CD8-positive, alpha-beta memory T cell (primary cell): ENCODE results near the gene KASH5. TPM values are rescaled to one million over a fixed set of nuclear protein-coding genes. Genes with fewer than 3 reads are reported as not detected.
A peak's percentile ranks its signal among the peaks of the same experiment; 100 is the strongest.

Experiments
- CTCF ChIA-PET: fragments of 350-600 bp; sonication (Branson Sonifier 250); formaldehyde crosslinking; loops from one replicate; lab custom pipeline; 2021; ENCODE audit warnings: antibody characterized with exemption; lab: Charles Lee
- POLR2A ChIA-PET: fragments of 350-600 bp; sonication (Branson Sonifier 250); formaldehyde crosslinking; loops from one replicate; lab custom pipeline; 2021; ENCODE audit warnings: antibody characterized with exemption; lab: Charles Lee
- DNase-seq, 5 donors: peaks; one replicate each; pipeline versions ENCODE4 v3.0.0 to v3.0.0-alpha.2; 2020 to 2022; ENCODE audit warnings: mixed read lengths in 1 of 5
- H3K27ac ChIP-seq: one replicate; pipeline ENCODE4 v1.7.0; 2013; ENCODE audit warnings: low read depth, mild to moderate bottlenecking, low read length, moderate library complexity
- H3K27me3 ChIP-seq: 2 replicates; pipeline ENCODE4 v1.7.0; 2013; ENCODE audit warnings: low read length, mild to moderate bottlenecking; ENCODE audit not compliant: insufficient read depth, poor library complexity, severe bottlenecking
- H3K36me3 ChIP-seq: 2 replicates; pipeline ENCODE4 v1.7.0; 2013; ENCODE audit warnings: mild to moderate bottlenecking, low read length, moderate library complexity; ENCODE audit not compliant: insufficient read depth
- H3K4me1 ChIP-seq: 2 replicates; pipeline ENCODE4 v1.7.0; 2013; ENCODE audit warnings: mild to moderate bottlenecking, low read length, moderate library complexity; ENCODE audit not compliant: insufficient read depth
- H3K4me3 ChIP-seq: 2 replicates; pipeline ENCODE4 v1.7.0; 2013; ENCODE audit warnings: mild to moderate bottlenecking, low read length
- H3K9me3 ChIP-seq: 2 replicates; pipeline ENCODE4 v1.7.0; 2013; ENCODE audit warnings: mild to moderate bottlenecking, low read length
- H3K27ac Mint-ChIP-seq, 8 donors: one replicate each; pipeline ENCODE4 v1.8.0; 2020 to 2021; ENCODE audit warnings: mixed read lengths in 8 of 8, mild to moderate bottlenecking in 6 of 8, inconsistent platforms in 3 of 8, moderate library complexity in 3 of 8
- H3K27me3 Mint-ChIP-seq, 2 donors: one replicate each; pipeline ENCODE4 v1.8.0; 2020 to 2021; ENCODE audit warnings: mixed read lengths in 2 of 2, mild to moderate bottlenecking in 1 of 2, moderate library complexity in 1 of 2
- H3K36me3 Mint-ChIP-seq, 3 donors: one replicate each; pipeline ENCODE4 v1.8.0; 2020 to 2021; ENCODE audit warnings: mixed read lengths in 3 of 3, inconsistent platforms in 1 of 3, mild to moderate bottlenecking in 1 of 3
- H3K4me1 Mint-ChIP-seq, 3 donors: one replicate each; pipeline ENCODE4 v1.8.0; 2020 to 2021; ENCODE audit warnings: mixed read lengths in 3 of 3, inconsistent platforms in 1 of 3, mild to moderate bottlenecking in 1 of 3
- H3K4me3 Mint-ChIP-seq, 7 donors: one replicate each; pipeline ENCODE4 v1.8.0; 2020 to 2021; ENCODE audit warnings: mixed read lengths in 7 of 7, mild to moderate bottlenecking in 6 of 7, moderate library complexity in 4 of 7, inconsistent platforms in 2 of 7
- H3K9me3 Mint-ChIP-seq, 5 donors: one replicate each; pipeline ENCODE4 v1.8.0; 2020 to 2022; ENCODE audit warnings: mixed read lengths in 5 of 5, mild to moderate bottlenecking in 3 of 5, moderate library complexity in 2 of 5, inconsistent platforms in 1 of 5
- polyA plus RNA-seq: library from polyadenylated mRNA; unstranded; fragments of 300-500 nt; fragmentation: Illumina TruSeq; gene quantifications from one replicate; pipeline ENCODE4 v1.2.3, GENCODE V29; 2021
- total RNA-seq, 2 experiments: library from RNA; stranded (reverse); gene quantifications; one replicate each; pipeline ENCODE4 v1.2.3, GENCODE V29; 2021

Gene KASH5
- total and polyA plus RNA-seq, 3 experiments from 2014 or later: 0.31 TPM; not detected in 2

- H3K36me3 ChIP-seq: no peaks in the 10 kb centered on the region
- peaks cover 23 to 43% (median 26%) of the 10 kb centered on the region in 3 donors for H3K4me1 Mint-ChIP-seq
- H3K9me3 ChIP-seq: no peaks in the 10 kb centered on the region
- peaks cover 0 to 4% (median 0%) of the 10 kb centered on the region in 3 donors for H3K36me3 Mint-ChIP-seq
- H3K4me1 ChIP-seq: peaks cover 11% of the 10 kb centered on the region
- ChIA-PET CTCF (no interaction called here), POLR2A (no interaction called here)
- no peak overlapping the region for H3K27ac ChIP-seq
- H3K27ac Mint-ChIP-seq: peak overlapping the region in 1 of 8 donors; percentile 63
- DNase-seq: no peak
- H3K4me3 Mint-ChIP-seq: peak overlapping the region; percentile 4 to 78 (median 44)
- H3K27me3 Mint-ChIP-seq: peaks cover 75 to 95% of the 10 kb centered on the region in 2 donors
- no peak overlapping the region for H3K4me3 ChIP-seq
- peaks cover 0 to 3% (median 0%) of the 10 kb centered on the region in 5 donors for H3K9me3 Mint-ChIP-seq
- H3K27me3 ChIP-seq: peaks cover 83% of the 10 kb centered on the region
Observed at GRCh38 chr19:49433240-49433901, 45.3 kb downstream of the KASH5 start.

- Mint-ChIP-seq H3K4me1 (peaks cover 19 to 38% (median 26%) of the 10 kb centered on the region in 3 donors), H3K9me3 (peaks cover 0 to 3% (median 0%) of the 10 kb centered on the region in 5 donors), H3K27me3 (peaks cover 78 to 96% of the 10 kb centered on the region in 2 donors), H3K27ac (peak overlapping the region in 2 of 8 donors; percentile 23 to 24), H3K36me3 (peaks cover 0 to 4% (median 0%) of the 10 kb centered on the region in 3 donors), H3K4me3 (peak overlapping the region in 1 of 7 donors; percentile 68)
- ChIA-PET CTCF (interaction anchor here (1.3 to 1.9 kb wide), 2 partner anchors 10 to 43 kb away, joined by 4 read pairs; no protein-coding TSS in a partner anchor), POLR2A (interaction anchor here (0.5 kb wide), 1 partner anchor 35 kb away, joined by 8 read pairs; no protein-coding TSS in a partner anchor)
- Histone ChIP-seq H3K4me3 (no peak overlapping the region), H3K27ac (no peak overlapping the region), H3K36me3 (no peaks in the 10 kb centered on the region), H3K27me3 (peaks cover 82% of the 10 kb centered on the region), H3K9me3 (no peaks in the 10 kb centered on the region), H3K4me1 (peaks cover 7% of the 10 kb centered on the region)
- no peak for DNase-seq
Observed at GRCh38 chr19:49434907-49435583, 47.0 kb downstream of the KASH5 start.

GRCh38 chr19:49435670-49436069, 47.6 kb downstream of the KASH5 start:
- ChIA-PET POLR2A (interaction anchor here (0.5 kb wide), 1 partner anchor 35 kb away, joined by 8 read pairs; no protein-coding TSS in a partner anchor), CTCF (interaction anchor here (1.3 to 1.9 kb wide), 2 partner anchors 9 to 44 kb away, joined by 4 read pairs; no protein-coding TSS in a partner anchor)
- Histone ChIP-seq H3K4me1 (peaks cover 7% of the 10 kb centered on the region), H3K36me3 (no peaks in the 10 kb centered on the region), H3K9me3 (no peaks in the 10 kb centered on the region), H3K4me3 (no peak overlapping the region), H3K27me3 (peaks cover 82% of the 10 kb centered on the region), H3K27ac (no peak overlapping the region)
- Mint-ChIP-seq H3K27ac (peak overlapping the region in 1 of 8 donors; percentile 23), H3K4me1 (peaks cover 20 to 38% (median 28%) of the 10 kb centered on the region in 3 donors), H3K9me3 (peaks cover 0 to 3% (median 0%) of the 10 kb centered on the region in 5 donors), H3K36me3 (peaks cover 0 to 1% (median 0%) of the 10 kb centered on the region in 3 donors), H3K4me3 (peak overlapping the region in 1 of 7 donors; percentile 64), H3K27me3 (peaks cover 82 to 96% of the 10 kb centered on the region in 2 donors)
- no peak for DNase-seq

DNA sequence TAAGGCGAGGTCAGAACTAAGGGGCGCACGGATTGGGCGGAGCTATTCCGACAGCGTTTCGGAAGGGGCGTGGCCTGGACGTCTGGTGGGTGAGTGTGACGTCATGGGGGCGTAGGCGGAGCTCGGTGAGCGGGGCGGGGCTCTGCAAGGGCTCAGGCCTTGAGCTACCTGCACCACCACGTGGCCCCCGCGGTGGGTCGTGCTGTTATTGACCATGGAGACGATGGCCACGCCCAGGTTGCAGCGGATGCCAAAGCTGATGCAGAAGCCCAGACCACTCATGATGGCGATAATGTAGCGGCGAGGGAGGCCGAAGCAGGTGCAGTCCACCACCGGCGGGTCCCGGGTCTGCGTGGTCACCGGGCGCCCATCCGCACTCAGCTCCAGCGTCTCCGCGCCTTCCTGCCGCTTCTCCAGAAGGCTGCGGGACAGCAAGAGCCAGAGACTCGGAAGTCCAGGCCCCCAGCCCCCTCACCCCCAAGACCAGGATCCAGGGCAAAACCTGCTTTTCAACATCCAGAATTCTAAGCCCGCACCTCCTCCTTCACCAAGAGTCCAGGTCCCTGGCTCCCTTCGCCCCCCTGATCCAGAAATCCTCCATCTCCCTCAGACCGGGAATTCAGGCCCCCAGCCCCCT, 48.5 kb downstream of the KASH5 start:
- H3K4me1 Mint-ChIP-seq: peaks cover 23 to 40% (median 29%) of the 10 kb centered on the region in 3 donors
- peaks cover 0 to 3% (median 0%) of the 10 kb centered on the region in 5 donors for H3K9me3 Mint-ChIP-seq
- H3K27me3 Mint-ChIP-seq: peaks cover 81 to 94% of the 10 kb centered on the region in 2 donors
- Histone ChIP-seq H3K27me3 (peaks cover 79% of the 10 kb centered on the region), H3K9me3 (no peaks in the 10 kb centered on the region), H3K27ac (no peak overlapping the region), H3K36me3 (no peaks in the 10 kb centered on the region), H3K4me1 (peaks cover 8% of the 10 kb centered on the region), H3K4me3 (no peak overlapping the region)
- POLR2A ChIA-PET: interaction anchor here (0.5 kb wide), 1 partner anchor 40 kb away, joined by 4 read pairs; no protein-coding TSS in a partner anchor
- H3K27ac Mint-ChIP-seq: peak overlapping the region in 1 of 8 donors; percentile 64
- peaks cover 0 to 1% (median 0%) of the 10 kb centered on the region in 3 donors for H3K36me3 Mint-ChIP-seq
- DNase-seq: peak; percentile 38 to 65 (median 50)
- no peak overlapping the region for H3K4me3 Mint-ChIP-seq
- CTCF ChIA-PET: interaction anchor here (1.9 kb wide), 1 partner anchor 8 kb away, joined by 4 read pairs; no protein-coding TSS in a partner anchor

GRCh38 chr19:49437231-49437630, 49.2 kb downstream of the KASH5 start:
- Mint-ChIP-seq H3K27ac (peak overlapping the region in 1 of 8 donors; percentile 26), H3K27me3 (peaks cover 81 to 96% of the 10 kb centered on the region in 2 donors), H3K9me3 (peaks cover 0 to 2% (median 0%) of the 10 kb centered on the region in 5 donors), H3K4me3 (no peak overlapping the region), H3K4me1 (peaks cover 27 to 43% (median 32%) of the 10 kb centered on the region in 3 donors), H3K36me3 (peaks cover 0 to 1% (median 0%) of the 10 kb centered on the region in 3 donors)
- H3K27me3 ChIP-seq: peaks cover 79% of the 10 kb centered on the region
- no peak for DNase-seq
- H3K4me3 ChIP-seq: no peak overlapping the region
- ChIA-PET POLR2A (no interaction called here), CTCF (no interaction called here)
- no peaks in the 10 kb centered on the region for H3K36me3 ChIP-seq
- H3K9me3 ChIP-seq: no peaks in the 10 kb centered on the region
- no peak overlapping the region for H3K27ac ChIP-seq
- H3K4me1 ChIP-seq: peaks cover 15% of the 10 kb centered on the region

- Histone ChIP-seq H3K36me3 (no peaks in the 10 kb centered on the region), H3K27ac (no peak overlapping the region), H3K27me3 (peaks cover 73% of the 10 kb centered on the region), H3K4me1 (peaks cover 19% of the 10 kb centered on the region), H3K9me3 (no peaks in the 10 kb centered on the region), H3K4me3 (no peak overlapping the region)
- H3K27ac Mint-ChIP-seq: peak overlapping the region in 1 of 8 donors; percentile 67
- POLR2A ChIA-PET: no interaction called here
- CTCF ChIA-PET: no interaction called here
- H3K4me1 Mint-ChIP-seq: peaks cover 26 to 43% (median 33%) of the 10 kb centered on the region in 3 donors
- no peaks in the 10 kb centered on the region for H3K9me3 Mint-ChIP-seq
- no peak for DNase-seq
- H3K36me3 Mint-ChIP-seq: peaks cover 0 to 1% (median 0%) of the 10 kb centered on the region in 3 donors
- peaks cover 79 to 91% of the 10 kb centered on the region in 2 donors for H3K27me3 Mint-ChIP-seq
- H3K4me3 Mint-ChIP-seq: peak overlapping the region in 1 of 7 donors; percentile 0
Observed at GRCh38 chr19:49438261-49438660, 50.2 kb downstream of the KASH5 start.

- Histone ChIP-seq H3K36me3 (no peaks in the 10 kb centered on the region), H3K27ac (no peak overlapping the region), H3K4me3 (no peak overlapping the region), H3K9me3 (no peaks in the 10 kb centered on the region), H3K4me1 (peaks cover 19% of the 10 kb centered on the region), H3K27me3 (peaks cover 58% of the 10 kb centered on the region)
- no peak for DNase-seq
- H3K27ac Mint-ChIP-seq: no peak overlapping the region
- H3K27me3 Mint-ChIP-seq: peaks cover 72 to 75% of the 10 kb centered on the region in 2 donors
- no peak overlapping the region for H3K4me3 Mint-ChIP-seq
- H3K4me1 Mint-ChIP-seq: peaks cover 29 to 48% (median 41%) of the 10 kb centered on the region in 3 donors
- H3K9me3 Mint-ChIP-seq: no peaks in the 10 kb centered on the region
- ChIA-PET CTCF (interaction anchor here (4.8 kb wide), 1 partner anchor 47 kb away, joined by 28 read pairs; no protein-coding TSS in a partner anchor), POLR2A (interaction anchor here (0.6 kb wide), 1 partner anchor 113 kb away, joined by 3 read pairs; no protein-coding TSS in a partner anchor)
- peaks cover 0 to 1% (median 0%) of the 10 kb centered on the region in 3 donors for H3K36me3 Mint-ChIP-seq
Observed at GRCh38 chr19:49439836-49440235, 51.8 kb downstream of the KASH5 start.
